Effector memory CD4-positive, alpha-beta T cell (primary cell): Measurements from ENCODE around the gene ADAMTS16.

Experiments
- DNase-seq, 3 donors: peaks; one replicate each; pipeline ENCODE4 v3.0.0-alpha.2; 2020
- H3K27ac ChIP-seq: 2 replicates; pipeline ENCODE4 v1.7.0; 2013; ENCODE audit warnings: mild to moderate bottlenecking, low read length, moderate library complexity; ENCODE audit not compliant: insufficient read depth, poor library complexity, severe bottlenecking
- H3K27me3 ChIP-seq: replicated peaks from 2 replicates; pipeline ENCODE4 v1.7.0; 2013; ENCODE audit warnings: mild to moderate bottlenecking, low read length; ENCODE audit not compliant: insufficient read depth, control insufficient read depth, poor library complexity, severe bottlenecking
- H3K36me3 ChIP-seq: 2 replicates; pipeline ENCODE4 v1.7.0; 2013; ENCODE audit warnings: mild to moderate bottlenecking, low read length, moderate library complexity; ENCODE audit not compliant: control insufficient read depth, insufficient read depth
- H3K4me1 ChIP-seq: 2 replicates; pipeline ENCODE4 v1.7.0; 2013; ENCODE audit warnings: low read length, mild to moderate bottlenecking; ENCODE audit not compliant: control insufficient read depth, insufficient read depth, poor library complexity, severe bottlenecking
- H3K4me3 ChIP-seq: 2 replicates; pipeline ENCODE4 v1.7.0; 2013; ENCODE audit warnings: low read length, low read depth, mild to moderate bottlenecking; ENCODE audit not compliant: insufficient read depth, poor library complexity, severe bottlenecking
- H3K9me3 ChIP-seq: 2 replicates; pipeline ENCODE4 v1.7.0; 2013; ENCODE audit warnings: mild to moderate bottlenecking, low read length, moderate library complexity; ENCODE audit not compliant: control insufficient read depth

ADAMTS16 gene

DNA sequence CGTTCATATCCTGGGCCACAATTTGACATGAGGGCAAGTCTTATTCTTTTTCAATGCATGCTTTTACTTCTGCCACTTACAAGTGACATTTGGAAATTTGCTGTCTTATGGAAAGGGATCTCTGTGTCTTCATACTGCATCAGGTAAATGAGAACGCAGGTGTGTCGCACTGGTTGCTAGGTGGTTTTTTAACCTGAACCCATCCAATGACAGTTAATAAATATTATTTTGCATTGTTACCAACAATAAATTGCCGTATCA lies 1.1 kb downstream of the ADAMTS16 start:
- DNase-seq, result no peak

DNA sequence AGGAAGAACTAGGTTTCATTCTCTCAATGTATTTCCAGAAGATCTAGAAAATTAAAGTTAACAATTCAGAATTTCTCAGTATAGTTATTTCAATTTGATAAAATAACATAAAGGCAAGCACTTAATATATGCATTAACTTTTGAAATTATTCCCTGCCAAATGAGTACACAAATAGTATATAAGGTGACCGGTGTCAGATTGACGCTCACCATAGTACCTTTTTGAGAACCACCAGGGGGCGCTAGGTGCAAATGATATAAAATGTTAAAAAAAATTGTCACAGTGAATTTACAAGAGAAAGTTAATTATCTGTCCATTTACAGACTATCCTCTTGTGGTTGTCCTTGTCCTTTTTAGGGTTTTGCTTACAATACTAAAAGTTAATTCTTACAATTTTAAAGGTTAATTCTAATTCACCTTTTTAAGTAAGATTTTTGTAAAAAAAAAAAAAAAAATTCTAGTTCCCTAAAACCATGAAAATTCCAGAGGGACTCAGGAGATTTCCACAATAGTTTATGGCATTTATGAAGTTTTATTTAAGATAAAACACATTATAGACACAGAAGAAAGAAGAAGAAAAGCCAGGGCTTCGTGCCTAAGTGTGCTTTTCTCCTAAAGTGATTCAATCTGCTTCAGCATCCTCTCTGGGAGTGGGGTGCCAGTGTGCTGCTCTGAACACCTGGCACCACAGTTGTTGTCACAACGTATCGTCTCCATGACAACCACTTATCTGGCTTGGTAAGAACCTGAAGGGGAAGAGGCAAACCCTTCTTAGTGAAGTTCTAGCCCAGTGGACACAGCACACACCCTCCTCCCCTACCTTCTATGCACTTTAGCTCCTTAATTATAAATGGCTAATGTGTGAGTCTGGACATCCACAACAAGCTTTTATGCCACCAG lies 1.7 kb downstream of the ADAMTS16 start:
- peak in 1 of 3 donors; percentile 25 for DNase-seq
- no peaks in the 10 kb centered on the region for H3K9me3 ChIP-seq
- peaks cover 4% of the 10 kb centered on the region for H3K4me1 ChIP-seq
- no peak overlapping the region for H3K4me3 ChIP-seq
- peaks cover 18% of the 10 kb centered on the region for H3K27me3 ChIP-seq
- H3K36me3 ChIP-seq, result no peaks in the 10 kb centered on the region
- no peak overlapping the region for H3K27ac ChIP-seq

More for the DNA sequence above, 1.1 kb downstream of the ADAMTS16 start:
- H3K4me3 ChIP-seq, result no peak overlapping the region
- H3K27me3 ChIP-seq, result peaks cover 18% of the 10 kb centered on the region
- no peaks in the 10 kb centered on the region for H3K9me3 ChIP-seq
- H3K4me1 ChIP-seq, result peaks cover 4% of the 10 kb centered on the region
- H3K36me3 ChIP-seq, result no peaks in the 10 kb centered on the region
- H3K27ac ChIP-seq, result no peak overlapping the region

DNA sequence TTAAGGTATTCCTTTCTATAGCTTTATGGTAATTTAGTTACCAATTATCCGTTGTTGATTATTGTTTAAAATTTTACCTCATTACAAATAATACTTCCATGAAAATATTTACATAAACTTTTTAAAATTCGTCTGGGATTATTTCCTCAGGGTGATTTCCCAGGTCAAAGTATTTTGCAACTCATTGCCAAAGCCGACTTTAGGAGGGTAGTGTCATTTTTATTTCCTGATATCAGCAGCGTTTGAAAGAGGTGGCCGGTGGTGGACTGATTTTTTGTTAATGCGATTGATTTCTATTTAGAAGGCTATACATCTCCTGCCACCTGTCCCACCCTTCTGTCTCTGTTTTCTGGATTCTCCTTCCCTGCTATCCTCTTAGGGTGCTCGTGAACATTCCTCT lies 4.3 kb downstream of the ADAMTS16 start:
- Histone ChIP-seq H3K4me1 (peaks cover 4% of the 10 kb centered on the region), H3K27me3 (peaks cover 18% of the 10 kb centered on the region), H3K27ac (no peak overlapping the region), H3K9me3 (no peaks in the 10 kb centered on the region), H3K4me3 (no peak overlapping the region), H3K36me3 (no peaks in the 10 kb centered on the region)
- no peak for DNase-seq

DNA sequence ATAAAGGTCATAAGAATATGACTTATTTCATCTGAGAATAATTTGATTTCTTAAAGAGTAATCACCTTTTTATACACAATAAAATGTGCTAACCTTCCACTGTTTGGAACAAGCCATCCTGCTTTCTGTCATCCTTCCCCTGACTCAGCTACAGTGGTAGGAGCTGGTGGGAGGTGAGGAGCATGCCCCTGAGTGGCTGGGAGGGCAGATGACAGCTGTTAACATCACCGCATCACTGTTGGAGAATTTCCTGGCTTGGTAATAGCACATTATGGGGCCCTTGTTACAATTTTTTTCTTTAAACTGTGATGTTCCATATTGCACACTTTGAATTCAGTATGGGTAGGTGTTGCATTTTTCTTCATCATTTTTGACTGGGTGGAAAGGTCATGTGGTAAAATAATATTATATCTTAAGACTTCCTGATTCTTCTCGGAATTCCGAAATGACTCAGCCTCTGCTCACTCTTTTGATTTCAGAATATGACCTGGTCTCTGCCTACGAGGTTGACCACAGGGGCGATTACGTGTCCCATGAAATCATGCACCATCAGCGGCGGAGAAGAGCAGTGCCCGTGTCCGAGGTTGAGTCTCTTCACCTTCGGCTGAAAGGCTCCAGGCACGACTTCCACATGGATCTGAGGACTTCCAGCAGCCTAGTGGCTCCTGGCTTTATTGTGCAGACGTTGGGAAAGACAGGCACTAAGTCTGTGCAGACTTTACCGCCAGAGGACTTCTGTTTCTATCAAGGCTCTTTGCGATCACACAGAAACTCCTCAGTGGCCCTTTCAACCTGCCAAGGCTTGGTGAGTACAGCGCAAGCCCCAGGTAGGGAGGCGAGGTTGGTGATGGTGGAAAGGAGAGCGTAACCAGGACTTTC lies 5.8 kb downstream of the ADAMTS16 start:
- peaks cover 10% of the 10 kb centered on the region for H3K27me3 ChIP-seq
- H3K4me3 ChIP-seq, result no peak overlapping the region
- no peaks in the 10 kb centered on the region for H3K9me3 ChIP-seq
- DNase-seq, result no peak
- H3K36me3 ChIP-seq, result no peaks in the 10 kb centered on the region
- H3K27ac ChIP-seq, result no peak overlapping the region
- peaks cover 2% of the 10 kb centered on the region for H3K4me1 ChIP-seq

DNA sequence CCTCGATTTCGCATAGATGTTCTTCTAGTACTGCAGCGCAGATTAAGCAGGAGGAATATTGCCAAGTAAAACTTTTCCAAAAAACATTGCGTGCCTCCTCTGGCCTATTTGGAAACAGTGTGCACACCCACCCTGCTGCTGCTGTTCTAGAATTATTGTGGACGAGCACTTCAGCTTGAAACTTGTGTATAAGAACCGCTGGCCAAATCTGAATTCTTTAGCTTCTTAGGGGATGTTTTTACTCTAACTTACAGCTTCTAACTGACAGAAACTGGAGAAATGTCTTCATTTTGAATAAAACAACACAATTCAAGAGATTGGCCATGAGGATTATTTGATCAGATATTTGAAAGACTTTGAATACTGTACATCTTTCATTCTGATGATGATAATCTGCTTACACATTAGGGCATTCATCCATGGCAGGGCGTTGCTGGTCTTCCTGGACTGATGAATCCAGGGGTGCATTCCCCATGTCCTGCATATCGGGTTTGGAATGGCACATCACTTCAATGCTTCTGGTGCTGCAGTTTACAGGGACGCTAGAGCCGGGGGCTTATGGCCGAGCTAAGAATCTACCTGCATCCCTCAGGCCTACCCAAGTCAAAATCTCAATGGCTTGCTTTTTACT lies 6.5 kb downstream of the ADAMTS16 start:
- Histone ChIP-seq H3K36me3 (no peaks in the 10 kb centered on the region), H3K27me3 (peaks cover 7% of the 10 kb centered on the region), H3K27ac (no peak overlapping the region), H3K4me3 (no peak overlapping the region), H3K9me3 (no peaks in the 10 kb centered on the region), H3K4me1 (no peaks in the 10 kb centered on the region)
- DNase-seq, result no peak

DNA sequence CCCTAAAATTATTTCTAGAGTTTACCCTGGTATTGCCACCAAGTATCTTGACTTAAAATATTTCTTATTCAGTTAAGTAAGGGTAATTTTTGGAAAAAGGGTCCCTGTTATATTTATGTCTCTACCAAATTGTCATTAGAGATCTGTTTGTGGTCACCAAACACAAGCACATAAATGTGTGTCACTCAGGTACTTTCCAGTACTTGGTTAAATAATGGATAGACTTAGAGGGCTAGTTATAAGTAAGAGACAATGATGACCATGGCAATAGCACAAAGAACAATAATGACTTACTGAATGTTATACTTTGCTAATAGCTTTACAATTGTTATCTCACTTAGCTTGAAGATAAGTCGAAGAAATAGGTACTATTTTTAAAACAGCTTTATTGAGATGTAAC lies 9.0 kb downstream of the ADAMTS16 start:
- Histone ChIP-seq H3K4me3 (no peak overlapping the region), H3K4me1 (no peaks in the 10 kb centered on the region), H3K9me3 (no peaks in the 10 kb centered on the region), H3K36me3 (no peaks in the 10 kb centered on the region), H3K27ac (no peak overlapping the region), H3K27me3 (no peaks in the 10 kb centered on the region)
- no peak for DNase-seq

DNA sequence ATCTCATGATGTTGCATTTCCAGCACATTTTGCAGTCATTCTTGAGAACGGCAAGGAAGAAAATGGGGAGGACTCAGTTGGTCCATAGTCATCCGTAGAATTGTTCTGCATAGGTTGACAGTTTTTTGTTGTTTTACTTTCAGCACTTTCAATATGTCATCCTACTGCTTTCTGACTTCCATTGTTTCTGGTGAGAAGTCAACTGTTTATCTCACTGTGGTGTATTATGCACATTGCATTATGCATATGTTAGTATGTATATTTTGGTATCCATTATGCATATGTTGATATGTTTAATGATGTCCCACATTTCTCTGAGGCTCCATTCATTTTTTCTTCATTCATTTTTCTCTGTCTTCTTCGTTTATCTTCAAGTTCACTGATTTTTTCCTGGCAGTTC lies 10.5 kb downstream of the ADAMTS16 start:
- no peak for DNase-seq
- H3K4me3 ChIP-seq, result no peak overlapping the region
- no peaks in the 10 kb centered on the region for H3K27me3 ChIP-seq
- no peaks in the 10 kb centered on the region for H3K9me3 ChIP-seq
- H3K36me3 ChIP-seq, result no peaks in the 10 kb centered on the region
- H3K4me1 ChIP-seq, result no peaks in the 10 kb centered on the region
- no peak overlapping the region for H3K27ac ChIP-seq

DNA sequence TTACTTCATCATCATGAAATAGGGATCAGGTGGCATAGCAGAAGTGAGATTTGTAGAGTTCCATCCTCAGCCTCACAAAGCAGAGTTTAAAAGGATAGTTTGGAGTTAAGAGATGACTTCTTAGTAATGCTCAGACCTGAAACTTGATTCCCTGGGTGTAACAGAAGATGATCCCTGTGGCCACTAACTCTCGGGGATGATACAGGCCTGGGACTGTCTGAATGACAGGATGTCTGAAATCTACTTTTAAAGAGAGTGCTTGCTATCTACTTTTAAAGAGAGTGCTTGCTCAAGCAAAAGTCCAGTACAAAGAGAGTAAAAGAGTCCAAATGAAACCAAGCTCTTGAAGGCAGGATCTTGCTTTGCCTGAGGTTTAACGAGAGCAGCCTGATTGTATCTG lies 14.6 kb downstream of the ADAMTS16 start:
- no peaks in the 10 kb centered on the region for H3K27me3 ChIP-seq

DNA sequence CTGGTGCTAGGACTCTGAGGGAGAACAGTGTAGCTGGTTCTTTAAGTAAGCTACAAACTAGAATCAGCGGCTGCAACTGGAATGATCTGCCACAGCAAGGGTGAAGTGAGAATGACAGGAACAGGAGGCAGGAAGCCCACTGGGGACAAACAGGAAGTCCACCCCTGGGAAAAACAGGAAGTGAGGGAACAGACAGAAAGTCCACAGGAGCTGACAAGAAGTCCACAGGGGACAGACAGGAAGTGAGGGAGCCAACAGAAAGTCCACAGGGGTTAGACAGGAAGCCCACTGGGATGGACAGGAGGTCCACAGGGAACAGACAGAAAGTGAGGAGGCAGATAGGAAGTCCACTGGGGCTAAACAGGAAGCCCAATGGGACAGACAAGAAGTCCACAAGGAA lies 15.5 kb downstream of the ADAMTS16 start:
- no peak for DNase-seq

More for the DNA sequence above, 14.6 kb downstream of the ADAMTS16 start:
- H3K27ac ChIP-seq, result no peak overlapping the region
- H3K4me3 ChIP-seq, result no peak overlapping the region
- H3K36me3 ChIP-seq, result no peaks in the 10 kb centered on the region
- no peaks in the 10 kb centered on the region for H3K9me3 ChIP-seq
- DNase-seq, result no peak
- H3K4me1 ChIP-seq, result no peaks in the 10 kb centered on the region

More for the DNA sequence above, 15.5 kb downstream of the ADAMTS16 start:
- H3K27me3 ChIP-seq, result no peaks in the 10 kb centered on the region
- H3K36me3 ChIP-seq, result no peaks in the 10 kb centered on the region
- H3K9me3 ChIP-seq, result no peaks in the 10 kb centered on the region
- H3K27ac ChIP-seq, result no peak overlapping the region
- H3K4me1 ChIP-seq, result no peaks in the 10 kb centered on the region
- H3K4me3 ChIP-seq, result no peak overlapping the region
